ENCODE data around the gene NPLOC4. TPM values are rescaled to one million over a fixed set of nuclear protein-coding genes. Genes with fewer than 3 reads are reported as not detected.

NPLOC4 gene
- total and polyA plus RNA-seq, 9 of the 15 experiments (the other 6 are each of a cell fraction or from before 2014, with no cell fraction given) = 1.5 to 116 (median 64.5) TPM

- intact Hi-C loops (cut with micrococcal nuclease) = no loop called here
- TF ChIP-seq MCM7 (IDR thresholded peaks at IDR 0.05) = no peak
- TF ChIP-seq RBM22 (IDR thresholded peaks at IDR 0.05; ENCODE audit: low read depth, low read length, poor library complexity, severe bottlenecking) = peak; percentile 24
- no peak for TF ChIP-seq NR2C2 (CRISPR knock-in tag; IDR thresholded peaks at IDR 0.05)
- TF ChIP-seq NR2C2 (tag; IDR thresholded peaks at IDR 0.05) = no peak
- TF ChIP-seq CREBBP (IDR thresholded peaks at IDR 0.05; ENCODE audit: low read depth, low read length) = no peak
- TF ChIP-seq ZNF24 (IDR thresholded peaks at IDR 0.05) = no peak
- no peak for TF ChIP-seq THAP12 (CRISPR knock-in tag; IDR thresholded peaks at IDR 0.05)
- TF ChIP-seq SMAD1 (IDR thresholded peaks at IDR 0.05; ENCODE audit: low read depth, low read length, partially characterized antibody) = no peak
- no peak for TF ChIP-seq ZNF41 (CRISPR knock-in tag; conservative IDR thresholded peaks at IDR 0.05)
- TF ChIP-seq HMG20B (CRISPR knock-in tag; IDR thresholded peaks at IDR 0.05) = no peak
- TF ChIP-seq MXD1 (CRISPR knock-in tag; IDR thresholded peaks at IDR 0.05; ENCODE audit: borderline replicate concordance, poor library complexity, severe bottlenecking) = no peak
- TF ChIP-seq U2AF2 (optimal IDR thresholded peaks at IDR 0.05; ENCODE audit: low read depth, low read length) = no peak
- TF ChIP-seq ZNF398 (CRISPR knock-in tag; IDR thresholded peaks at IDR 0.05) = no peak
- TF ChIP-seq THAP7 (CRISPR knock-in tag; IDR thresholded peaks at IDR 0.05) = no peak
- peak in 1 of 2 experiments; percentile 48; a peak in 1 of 4 replicates for TF ChIP-seq HDAC1 (IDR thresholded peaks at IDR 0.05)
Measured at GRCh38 chr17:81535480-81536298, 101.2 kb downstream of the NPLOC4 start.

More at GRCh38 chr17:81535480-81536298, 101.2 kb downstream of the NPLOC4 start:
- Histone ChIP-seq H4K20me1 (replicated peaks; ENCODE audit: control insufficient read depth, insufficient read depth, low read length) (peaks cover 13% of the 10 kb centered on the region; the same call in 1 of the 2 replicates), H3K4me1 (replicated peaks in 1 of 2; ENCODE audit: control insufficient read depth in 2 of 2, insufficient read depth in 2 of 2, low read length in 2 of 2) (peaks cover 0 to 57% of the 10 kb centered on the region in 2 experiments; a peak in 2 of 5 replicates), H3K4me2 (ENCODE audit: insufficient read depth, low read length) (no peak overlapping the region), H3K79me2 (ENCODE audit: control insufficient read depth, insufficient read depth, low read length) (no peaks in the 10 kb centered on the region), H3K27me3 (ENCODE audit: control insufficient read depth in 2 of 2, insufficient read depth in 2 of 2, low read length in 2 of 2) (no peaks in the 10 kb centered on the region), H3K9ac (ENCODE audit: insufficient read depth in 1 of 2, low read depth in 2 of 2, low read length in 2 of 2) (peak overlapping the region in 1 of 2 experiments; percentile 5; a peak in 1 of 4 replicates), H3K9me1 (ENCODE audit: control insufficient read depth, insufficient read depth, low read length) (peaks cover 4% of the 10 kb centered on the region), H3K27ac (ENCODE audit: extremely low read depth, low read depth, low read length) (no peak overlapping the region), H3K36me3 (ENCODE audit: control insufficient read depth, insufficient read depth, low read length) (peaks cover 23% of the 10 kb centered on the region; the same call in 1 of the 3 replicates), H3K4me3 (no peak overlapping the region), H3K9me3 (replicated peaks; ENCODE audit: control insufficient read depth, insufficient read depth, low read depth, low read length) (0 out of 2 replicates have a peak, but pooled peaks cover 2% of the 10 kb centered on the region), H2AFZ (ENCODE audit: low read depth, low read length) (no peak overlapping the region)
- ChIA-PET CTCF (ENCODE audit: low intra/inter-chr PET ratio) (no interaction called here), POLR2A (interaction anchor here (1.0 to 4.0 kb wide), 4 partner anchors 16 to 51 kb away, joined by 3 to 26 read pairs (median 4); partner anchors contain the start of gene FAAP100)
- DNase-seq (ENCODE audit: extremely low read depth in 1 of 4, low spot score in 3 of 4) (no peak), FAIRE-seq (no peak), ATAC-seq (no peak)
- no TSS peak for BruUV-seq (replicated peaks)
- in situ Hi-C loops (cut with MboI) = no loop called here
- WGBS (ENCODE audit: insufficient coverage, low coverage, missing lambda C conversion rate) = 48% methylated on average over 13 of the region's 13 CpGs

Measured in K562 (cell line).